OCI-LY3 (cell line): Measurements from ENCODE around the gene HAPLN3.

Experiments
- H2AFZ ChIP-seq: fragments of 200-600, 300-600 bp; shearing (Covaris generic); 2 replicates; pipeline ENCODE4 v1.6.0; 2014; ENCODE audit warnings: antibody characterized with exemption, low read depth, low read length
- H3K27ac ChIP-seq: fragments of 200-600, 300-600 bp; sonication (generic); 2 replicates; pipeline ENCODE4 v1.5.1; 2014; ENCODE audit warnings: mild to moderate bottlenecking, low read length, moderate library complexity, mixed read lengths
- H3K27me3 ChIP-seq: fragments of 200-600, 300-600 bp; sonication (generic); 2 replicates; pipeline ENCODE4 v1.6.1; 2014; ENCODE audit warnings: low read depth, low read length, mixed read lengths
- H3K36me3 ChIP-seq: fragments of 200-600, 300-600 bp; sonication (generic); replicated peaks from 2 replicates; pipeline ENCODE3; 2014; ENCODE audit warnings: low read depth, low read length, mixed read lengths
- H3K4me1 ChIP-seq: fragments of 300-600, 200-600 bp; sonication (generic); 2 replicates; pipeline ENCODE4 v1.6.1; 2014; ENCODE audit warnings: low read length, mixed read lengths
- H3K4me2 ChIP-seq: fragments of 200-600, 300-600 bp; sonication (generic); 2 replicates; pipeline ENCODE4 v1.6.1; 2014; ENCODE audit warnings: low read length, mixed read lengths
- H3K4me3 ChIP-seq: fragments of 300-600, 200-600 bp; sonication (generic); 2 replicates; pipeline ENCODE4 v1.5.1; 2014; ENCODE audit warnings: antibody characterized with exemption, mild to moderate bottlenecking, low read length, moderate library complexity
- H3K79me2 ChIP-seq: fragments of 300-600, 200-600 bp; shearing (Covaris generic); 2 replicates; pipeline ENCODE4 v1.6.1; 2014; ENCODE audit warnings: mild to moderate bottlenecking, low read length, mixed read lengths
- H3K9ac ChIP-seq: fragments of 300-600, 200-600 bp; shearing (Covaris generic); 2 replicates; pipeline ENCODE4 v1.6.0; 2014; ENCODE audit warnings: mild to moderate bottlenecking, low read length, moderate library complexity
- H3K9me3 ChIP-seq: fragments of 200-600, 300-600 bp; shearing (Covaris generic); 2 replicates; pipeline ENCODE4 v1.6.1; 2014; ENCODE audit warnings: low read length, mixed read lengths; ENCODE audit not compliant: insufficient read depth
- H4K20me1 ChIP-seq: fragments of 200-600, 300-600 bp; sonication (generic); 2 replicates; pipeline ENCODE4 v1.6.1; 2016; ENCODE audit warnings: low read length, mixed read lengths; ENCODE audit not compliant: insufficient read depth
- CTCF ChIP-seq: fragments of 200-600, 300-600 bp; sonication (generic); IDR thresholded peaks from 2 replicates; pipeline ENCODE4 v1.5.1; 2014; ENCODE audit warnings: antibody characterized with exemption, low read length, low read depth
- EZH2phosphoT487 ChIP-seq: fragments of 200-600 bp; shearing (Covaris generic); IDR thresholded peaks from 2 replicates; pipeline ENCODE4 v1.6.1; 2018; ENCODE audit warnings: antibody characterized with exemption, mixed run types, low read depth

The HAPLN3 gene

GRCh38 chr15:88877906-88878305 lies 17.4 kb downstream of the HAPLN3 start:
- Histone ChIP-seq H3K36me3 (no peaks in the 10 kb centered on the region), H3K9me3 (no peaks in the 10 kb centered on the region), H2AFZ (no peak overlapping the region), H3K4me2 (no peak overlapping the region), H3K9ac (no peak overlapping the region), H4K20me1 (no peaks in the 10 kb centered on the region), H3K27me3 (no peaks in the 10 kb centered on the region), H3K79me2 (no peaks in the 10 kb centered on the region), H3K4me1 (no peaks in the 10 kb centered on the region), H3K4me3 (no peak overlapping the region), H3K27ac (no peak overlapping the region)
- TF ChIP-seq EZH2phosphoT487 (no peak), CTCF (no peak)

- Histone ChIP-seq H3K4me2 (no peak overlapping the region), H3K9ac (no peak overlapping the region), H3K79me2 (no peaks in the 10 kb centered on the region), H3K27me3 (peaks cover 3% of the 10 kb centered on the region; the same call in 1 of the 2 replicates), H3K4me1 (no peaks in the 10 kb centered on the region), H2AFZ (no peak overlapping the region), H3K9me3 (no peaks in the 10 kb centered on the region), H3K27ac (no peak overlapping the region), H4K20me1 (no peaks in the 10 kb centered on the region), H3K36me3 (no peaks in the 10 kb centered on the region), H3K4me3 (no peak overlapping the region)
- TF ChIP-seq CTCF (no peak), EZH2phosphoT487 (no peak)
Observed at GRCh38 chr15:88877415-88877814, 17.9 kb downstream of the HAPLN3 start.

GRCh38 chr15:88876573-88876972 lies 18.8 kb downstream of the HAPLN3 start:
- H3K79me2 ChIP-seq, result no peaks in the 10 kb centered on the region

GRCh38 chr15:88874684-88875083 lies 20.7 kb downstream of the HAPLN3 start:
- no peak for TF ChIP-seq EZH2phosphoT487
- TF ChIP-seq CTCF, result no peak
- Histone ChIP-seq H3K9me3 (no peaks in the 10 kb centered on the region), H3K9ac (no peak overlapping the region), H3K4me2 (no peak overlapping the region), H3K36me3 (no peaks in the 10 kb centered on the region), H3K4me1 (no peaks in the 10 kb centered on the region), H3K79me2 (no peaks in the 10 kb centered on the region), H3K27ac (no peak overlapping the region), H3K4me3 (no peak overlapping the region), H2AFZ (no peak overlapping the region), H4K20me1 (no peaks in the 10 kb centered on the region), H3K27me3 (peaks cover 23% of the 10 kb centered on the region)

More at GRCh38 chr15:88876573-88876972, 18.8 kb downstream of the HAPLN3 start:
- Histone ChIP-seq H3K27ac (no peak overlapping the region), H3K4me2 (no peak overlapping the region), H4K20me1 (no peaks in the 10 kb centered on the region), H2AFZ (no peak overlapping the region), H3K9ac (no peak overlapping the region), H3K4me3 (no peak overlapping the region), H3K27me3 (peaks cover 11% of the 10 kb centered on the region; the same call in 1 of the 2 replicates), H3K4me1 (no peaks in the 10 kb centered on the region), H3K9me3 (no peaks in the 10 kb centered on the region), H3K36me3 (no peaks in the 10 kb centered on the region)
- TF ChIP-seq CTCF (no peak), EZH2phosphoT487 (no peak)
